Naive B cell (primary cell): Measurements from ENCODE around the gene HEMK1. TPM values are rescaled to one million over a fixed set of nuclear protein-coding genes. Genes with fewer than 3 reads are reported as not detected.
A peak's percentile ranks its signal among the peaks of the same experiment; 100 is the strongest.

ENCODE experiments used
- ATAC-seq, 2 donors: fragments of 150-1000 bp; cut with Tn5 transposase; 2 replicates each; pipeline ENCODE4 v1.10.0; 2021; ENCODE audit warnings: low read depth in 2 of 2, mild to moderate bottlenecking in 2 of 2, moderate library complexity in 2 of 2
- DNase-seq: peaks from one replicate; pipeline ENCODE4 v3.0.0; 2022
- H3K27ac Mint-ChIP-seq, 6 donors: one replicate each; pipeline ENCODE4 v1.8.0; 2020 to 2022; ENCODE audit warnings: mild to moderate bottlenecking in 6 of 6, mixed read lengths in 6 of 6, moderate library complexity in 5 of 6, inconsistent platforms in 2 of 6
- H3K27me3 Mint-ChIP-seq, 3 donors: one replicate each; pipeline ENCODE4 v1.8.0; 2021 to 2022; ENCODE audit warnings: mixed read lengths in 3 of 3, mild to moderate bottlenecking in 1 of 3
- H3K36me3 Mint-ChIP-seq, 2 donors: one replicate each; pipeline ENCODE4 v1.8.0; 2020 to 2022; ENCODE audit warnings: mixed read lengths in 2 of 2, inconsistent platforms in 1 of 2, mild to moderate bottlenecking in 1 of 2
- H3K4me1 Mint-ChIP-seq, 3 donors: one replicate each; pipeline ENCODE4 v1.8.0; 2020 to 2022; ENCODE audit warnings: mixed read lengths in 3 of 3, inconsistent platforms in 1 of 3, mild to moderate bottlenecking in 1 of 3, moderate library complexity in 1 of 3
- H3K4me3 Mint-ChIP-seq, 8 donors: one replicate each; pipeline ENCODE4 v1.8.0; 2020 to 2022; ENCODE audit warnings: mild to moderate bottlenecking in 8 of 8, mixed read lengths in 8 of 8, moderate library complexity in 8 of 8, inconsistent platforms in 2 of 8
- H3K9me3 Mint-ChIP-seq, 7 donors: one replicate each; pipeline ENCODE4 v1.8.0; 2020 to 2022; ENCODE audit warnings: mixed read lengths in 7 of 7, mild to moderate bottlenecking in 5 of 7, inconsistent platforms in 2 of 7, moderate library complexity in 1 of 7
- polyA plus RNA-seq, 6 donors: library from polyadenylated mRNA; unstranded; fragments of 300-500 nt; fragmentation: Illumina TruSeq; gene quantifications; one replicate each; pipeline ENCODE4 v1.2.3, GENCODE V29; 2021; ENCODE audit warnings: low read depth in 6 of 6

The HEMK1 gene
- polyA plus RNA-seq, 6 donors from 2014 or later: 18.2 to 44.6 (median 32.8) TPM

GRCh38 chr3:50611464-50612233 is 42.3 kb downstream of the HEMK1 start, which contains the start of gene CISH:
Gene CISH, minus strand, starts transcription at chr3:50611774. Its CDS starts 124 bp downstream, at chr3:50611650.
- DNase-seq (peak; percentile 89), ATAC-seq (peak; percentile 71 to 72)
- no peaks in the 10 kb centered on the region for H3K27me3 Mint-ChIP-seq
- H3K36me3 Mint-ChIP-seq: no peaks in the 10 kb centered on the region
- peak within 1 kb of the TSS; percentile 78 to 94 (median 91) for H3K4me3 Mint-ChIP-seq
- H3K4me1 Mint-ChIP-seq: peaks cover 36 to 44% (median 42%) of the 10 kb centered on the region in 3 donors
- H3K9me3 Mint-ChIP-seq: no peaks in the 10 kb centered on the region
- H3K27ac Mint-ChIP-seq: peak within 1 kb of the TSS; percentile 55 to 96 (median 87)

GRCh38 chr3:50612234-50612882 is 43.0 kb downstream of the HEMK1 start:
- H3K27me3 Mint-ChIP-seq: no peaks in the 10 kb centered on the region
- H3K4me3 Mint-ChIP-seq: peak overlapping the region; percentile 78 to 94 (median 91)
- no peaks in the 10 kb centered on the region for H3K9me3 Mint-ChIP-seq
- peak overlapping the region; percentile 55 to 96 (median 87) for H3K27ac Mint-ChIP-seq
- peaks cover 36 to 49% (median 42%) of the 10 kb centered on the region in 3 donors for H3K4me1 Mint-ChIP-seq
- DNase-seq (no peak), ATAC-seq (no peak)
- H3K36me3 Mint-ChIP-seq: no peaks in the 10 kb centered on the region

GRCh38 chr3:50612970-50613846 is 43.9 kb downstream of the HEMK1 start:
- peak overlapping the region in 7 of 8 donors; percentile 78 to 94 (median 90) for H3K4me3 Mint-ChIP-seq
- DNase-seq: no peak
- no peaks in the 10 kb centered on the region for H3K36me3 Mint-ChIP-seq
- H3K27ac Mint-ChIP-seq: peak overlapping the region in 1 of 6 donors; percentile 47
- ATAC-seq: no peak
- H3K9me3 Mint-ChIP-seq: no peaks in the 10 kb centered on the region
- H3K27me3 Mint-ChIP-seq: no peaks in the 10 kb centered on the region
- peaks cover 36 to 58% (median 47%) of the 10 kb centered on the region in 3 donors for H3K4me1 Mint-ChIP-seq

GRCh38 chr3:50615190-50615589 is 45.9 kb downstream of the HEMK1 start:
- DNase-seq (no peak), ATAC-seq (no peak)
- peaks cover 43 to 74% (median 63%) of the 10 kb centered on the region in 3 donors for H3K4me1 Mint-ChIP-seq
- peak overlapping the region in 5 of 8 donors; percentile 3 to 96 (median 90) for H3K4me3 Mint-ChIP-seq
- no peaks in the 10 kb centered on the region for H3K36me3 Mint-ChIP-seq
- no peaks in the 10 kb centered on the region for H3K27me3 Mint-ChIP-seq
- H3K9me3 Mint-ChIP-seq: no peaks in the 10 kb centered on the region
- no peak overlapping the region for H3K27ac Mint-ChIP-seq

GRCh38 chr3:50616003-50616769 is 46.9 kb downstream of the HEMK1 start:
- Mint-ChIP-seq H3K4me1 (peaks cover 44 to 72% (median 64%) of the 10 kb centered on the region in 3 donors), H3K9me3 (no peaks in the 10 kb centered on the region), H3K36me3 (no peaks in the 10 kb centered on the region), H3K4me3 (peak overlapping the region; percentile 90 to 98 (median 95)), H3K27me3 (no peaks in the 10 kb centered on the region), H3K27ac (peak overlapping the region; percentile 84 to 98 (median 94))
- DNase-seq (peak; percentile 74), ATAC-seq (peak; percentile 62 to 64)

GRCh38 chr3:50616770-50617095 is 47.4 kb downstream of the HEMK1 start:
- peaks cover 43 to 68% (median 64%) of the 10 kb centered on the region in 3 donors for H3K4me1 Mint-ChIP-seq

GRCh38 chr3:50617096-50617791 is 47.9 kb downstream of the HEMK1 start, which contains the start of gene MAPKAPK3:
Gene MAPKAPK3, plus strand, starts transcription at chr3:50617151. Its CDS starts 415 bp downstream, at chr3:50617566.
- Mint-ChIP-seq H3K9me3 (no peaks in the 10 kb centered on the region), H3K4me3 (peak within 1 kb of the TSS; percentile 90 to 98 (median 96)), H3K36me3 (no peaks in the 10 kb centered on the region), H3K4me1 (peaks cover 38 to 63% (median 61%) of the 10 kb centered on the region in 3 donors), H3K27ac (peak within 1 kb of the TSS; percentile 84 to 98 (median 94)), H3K27me3 (no peaks in the 10 kb centered on the region)
- ATAC-seq: peak; percentile 20 to 30
- DNase-seq: peak; percentile 54

More at GRCh38 chr3:50616770-50617095, 47.4 kb downstream of the HEMK1 start:
- Mint-ChIP-seq H3K27me3 (no peaks in the 10 kb centered on the region), H3K36me3 (no peaks in the 10 kb centered on the region), H3K4me3 (peak overlapping the region; percentile 90 to 98 (median 95)), H3K27ac (peak overlapping the region; percentile 84 to 98 (median 94)), H3K9me3 (no peaks in the 10 kb centered on the region)
- ATAC-seq (peak; percentile 72 to 73), DNase-seq (peak; percentile 93)

- Mint-ChIP-seq H3K9me3 (no peaks in the 10 kb centered on the region), H3K4me3 (peak overlapping the region; percentile 90 to 98 (median 96)), H3K36me3 (no peaks in the 10 kb centered on the region), H3K4me1 (peaks cover 33 to 63% (median 57%) of the 10 kb centered on the region in 3 donors), H3K27me3 (no peaks in the 10 kb centered on the region), H3K27ac (peak overlapping the region in 3 of 6 donors; percentile 58 to 87 (median 84))
- no peak for DNase-seq
- no peak for ATAC-seq
These were observed 48.7 kb downstream of the HEMK1 start for GRCh38 chr3:50617911-50618481.

GRCh38 chr3:50620420-50620819 is 51.1 kb downstream of the HEMK1 start:
- Mint-ChIP-seq H3K36me3 (no peaks in the 10 kb centered on the region), H3K27ac (peak overlapping the region; percentile 33 to 84 (median 70)), H3K4me3 (peak overlapping the region in 3 of 8 donors; percentile 29 to 90 (median 30)), H3K4me1 (peaks cover 39 to 76% (median 67%) of the 10 kb centered on the region in 3 donors), H3K27me3 (no peaks in the 10 kb centered on the region), H3K9me3 (no peaks in the 10 kb centered on the region)
- ATAC-seq (no peak), DNase-seq (no peak)

- no peak for ATAC-seq
- H3K36me3 Mint-ChIP-seq: no peaks in the 10 kb centered on the region
- H3K4me1 Mint-ChIP-seq: peaks cover 39 to 73% (median 64%) of the 10 kb centered on the region in 3 donors
- H3K27ac Mint-ChIP-seq: peak overlapping the region in 5 of 6 donors; percentile 33 to 84 (median 65)
- no peaks in the 10 kb centered on the region for H3K27me3 Mint-ChIP-seq
- no peak for DNase-seq
- peak overlapping the region in 1 of 8 donors; percentile 90 for H3K4me3 Mint-ChIP-seq
- H3K9me3 Mint-ChIP-seq: no peaks in the 10 kb centered on the region
These were observed 51.5 kb downstream of the HEMK1 start for GRCh38 chr3:50620820-50621219.

GRCh38 chr3:50622881-50623280 is 53.6 kb downstream of the HEMK1 start:
- DNase-seq (no peak), ATAC-seq (no peak)
- no peaks in the 10 kb centered on the region for H3K36me3 Mint-ChIP-seq
- H3K4me3 Mint-ChIP-seq: peak overlapping the region in 1 of 8 donors; percentile 65
- no peaks in the 10 kb centered on the region for H3K9me3 Mint-ChIP-seq
- H3K4me1 Mint-ChIP-seq: peaks cover 40 to 68% (median 58%) of the 10 kb centered on the region in 3 donors
- no peaks in the 10 kb centered on the region for H3K27me3 Mint-ChIP-seq
- H3K27ac Mint-ChIP-seq: peak overlapping the region in 5 of 6 donors; percentile 21 to 76 (median 51)
